HL-60 (cell line): Measurements from ENCODE around the gene LAMTOR2.

Experiments
- DNase-seq, 2 experiments: peaks; one replicate each; pipeline ENCODE4 v3.0.0-alpha.2; 2010 to 2020; ENCODE audit warnings: low read depth in 1 of 2, low spot score in 1 of 2
- H3K27ac ChIP-seq: fragments of 250-450 bp; sonication (Bioruptor Pico); replicated peaks from 2 replicates; pipeline ENCODE4 v1.5.1; 2020; ENCODE audit warnings: mild to moderate bottlenecking, moderate library complexity
- H3K27me3 ChIP-seq: fragments of 250-450 bp; sonication (Bioruptor Pico); 2 replicates; pipeline ENCODE4 v1.5.1; 2021; ENCODE audit warnings: mild to moderate bottlenecking, moderate library complexity; ENCODE audit not compliant: insufficient read depth, poor library complexity, severe bottlenecking
- H3K4me3 ChIP-seq: replicated peaks from 2 replicates; pipeline ENCODE4 v1.5.1; 2011; ENCODE audit warnings: mild to moderate bottlenecking, control low read depth, low read length; ENCODE audit not compliant: insufficient read depth
- CTCF ChIP-seq: IDR thresholded peaks from one replicate; pipeline ENCODE4 v1.5.1; 2011; ENCODE audit warnings: low read length, control low read depth, inconsistent platforms; ENCODE audit not compliant: insufficient read depth
- GABPA ChIP-seq: IDR thresholded peaks from 2 replicates; pipeline ENCODE4 v1.6.1; 2012; ENCODE audit warnings: low read depth
- POLR2AphosphoS5 ChIP-seq: IDR thresholded peaks from 2 replicates; pipeline ENCODE4 v1.6.1; 2012; ENCODE audit warnings: low read depth
- REST ChIP-seq: IDR thresholded peaks from 2 replicates; pipeline ENCODE4 v1.6.1; 2012; ENCODE audit warnings: low read depth; ENCODE audit not compliant: insufficient replicate concordance
- SPI1 ChIP-seq: IDR thresholded peaks from 2 replicates; pipeline ENCODE4 v1.6.1; 2012; ENCODE audit warnings: low read depth, mild to moderate bottlenecking, borderline replicate concordance

LAMTOR2 gene

GRCh38 chr1:156052862-156053767 lies 1.5 kb upstream of the LAMTOR2 start:
- DNase-seq, result peak in 1 of 2 experiments; percentile 70

GRCh38 chr1:156053768-156054499 lies 648 bp upstream of the LAMTOR2 start, which contains the start of gene UBQLN4:
UBQLN4 (minus strand) TSS chr1:156053798; CDS start chr1:156053701, 97 bp downstream.
- H3K27me3 ChIP-seq, result no peaks in the 10 kb centered on the region
- TF ChIP-seq POLR2AphosphoS5 (no peak), REST (no peak), CTCF (peak; percentile 15), GABPA (no peak), SPI1 (no peak)
- peak; percentile 72 to 89 for DNase-seq
- H3K27ac ChIP-seq, result peak within 1 kb of the TSS; percentile 90
- H3K4me3 ChIP-seq, result peak within 1 kb of the TSS; percentile 95

More at GRCh38 chr1:156052862-156053767, 1.5 kb upstream of the LAMTOR2 start:
- H3K27me3 ChIP-seq, result no peaks in the 10 kb centered on the region
- no peak for TF ChIP-seq CTCF
- no peak for TF ChIP-seq SPI1
- TF ChIP-seq POLR2AphosphoS5, result no peak
- TF ChIP-seq REST, result no peak
- TF ChIP-seq GABPA, result no peak
- peak overlapping the region; percentile 77 for H3K27ac ChIP-seq
- peak overlapping the region; percentile 95 for H3K4me3 ChIP-seq

- Histone ChIP-seq H3K4me3 (peak overlapping the region; percentile 95), H3K27me3 (no peaks in the 10 kb centered on the region), H3K27ac (peak overlapping the region; percentile 90)
- TF ChIP-seq CTCF (no peak), SPI1 (peak; percentile 97), GABPA (no peak)
- peak; percentile 49 to 59 for DNase-seq
These were observed 883 bp downstream of the LAMTOR2 start for GRCh38 chr1:156055281-156056048.
